PFSK-1 (cell line): ENCODE results near the gene SV2C.

Source experiments
- POLR2AphosphoS5 ChIP-seq: IDR thresholded peaks from 2 replicates; pipeline ENCODE4 v1.6.1; 2012; ENCODE audit warnings: low read depth, mild to moderate bottlenecking, control low read depth, low read length, moderate library complexity
- SIN3A ChIP-seq: IDR thresholded peaks from 2 replicates; pipeline ENCODE4 v1.6.1; 2012; ENCODE audit warnings: mild to moderate bottlenecking, low read length, moderate library complexity, borderline replicate concordance; ENCODE audit not compliant: insufficient read depth
- TAF1 ChIP-seq: IDR thresholded peaks from 2 replicates; pipeline ENCODE4 v1.6.1; 2012; ENCODE audit warnings: low read length, control low read depth, borderline replicate concordance; ENCODE audit not compliant: insufficient read depth
- TF ChIP-seq, protein P1 (sequence below), 2 experiments: IDR thresholded peaks; 2 replicates each; pipeline versions ENCODE4 v1.6.1 to v1.8.0; 2011 to 2012; ENCODE audit warnings: low read depth in 2 of 2, low read length in 2 of 2, control low read depth in 1 of 2, inconsistent platforms in 1 of 2, mild to moderate bottlenecking in 1 of 2, moderate library complexity in 1 of 2; ENCODE audit not compliant: insufficient read depth in 1 of 2

DNA sequence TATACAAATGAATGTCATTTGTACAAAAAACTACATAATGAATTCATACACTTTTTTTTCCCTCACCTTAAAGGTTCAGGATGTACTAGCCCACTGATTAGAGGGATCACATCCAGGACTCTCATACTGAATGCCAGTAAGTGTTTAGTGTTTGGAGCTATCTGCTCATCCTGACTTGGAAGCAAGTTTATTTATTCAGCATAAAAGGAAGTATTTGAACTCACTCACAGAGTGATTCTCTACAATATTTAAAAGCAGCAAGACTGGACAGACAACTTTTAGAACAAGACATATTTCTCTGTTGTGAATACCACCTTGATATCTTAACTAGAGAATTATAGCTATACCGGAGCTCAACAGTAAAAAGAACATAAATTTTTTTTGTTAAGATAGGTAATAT is 305.1 kb downstream of the SV2C start:
- no peak for TF ChIP-seq POLR2AphosphoS5
- TF ChIP-seq SIN3A = no peak
- TF ChIP-seq, protein P1, sequence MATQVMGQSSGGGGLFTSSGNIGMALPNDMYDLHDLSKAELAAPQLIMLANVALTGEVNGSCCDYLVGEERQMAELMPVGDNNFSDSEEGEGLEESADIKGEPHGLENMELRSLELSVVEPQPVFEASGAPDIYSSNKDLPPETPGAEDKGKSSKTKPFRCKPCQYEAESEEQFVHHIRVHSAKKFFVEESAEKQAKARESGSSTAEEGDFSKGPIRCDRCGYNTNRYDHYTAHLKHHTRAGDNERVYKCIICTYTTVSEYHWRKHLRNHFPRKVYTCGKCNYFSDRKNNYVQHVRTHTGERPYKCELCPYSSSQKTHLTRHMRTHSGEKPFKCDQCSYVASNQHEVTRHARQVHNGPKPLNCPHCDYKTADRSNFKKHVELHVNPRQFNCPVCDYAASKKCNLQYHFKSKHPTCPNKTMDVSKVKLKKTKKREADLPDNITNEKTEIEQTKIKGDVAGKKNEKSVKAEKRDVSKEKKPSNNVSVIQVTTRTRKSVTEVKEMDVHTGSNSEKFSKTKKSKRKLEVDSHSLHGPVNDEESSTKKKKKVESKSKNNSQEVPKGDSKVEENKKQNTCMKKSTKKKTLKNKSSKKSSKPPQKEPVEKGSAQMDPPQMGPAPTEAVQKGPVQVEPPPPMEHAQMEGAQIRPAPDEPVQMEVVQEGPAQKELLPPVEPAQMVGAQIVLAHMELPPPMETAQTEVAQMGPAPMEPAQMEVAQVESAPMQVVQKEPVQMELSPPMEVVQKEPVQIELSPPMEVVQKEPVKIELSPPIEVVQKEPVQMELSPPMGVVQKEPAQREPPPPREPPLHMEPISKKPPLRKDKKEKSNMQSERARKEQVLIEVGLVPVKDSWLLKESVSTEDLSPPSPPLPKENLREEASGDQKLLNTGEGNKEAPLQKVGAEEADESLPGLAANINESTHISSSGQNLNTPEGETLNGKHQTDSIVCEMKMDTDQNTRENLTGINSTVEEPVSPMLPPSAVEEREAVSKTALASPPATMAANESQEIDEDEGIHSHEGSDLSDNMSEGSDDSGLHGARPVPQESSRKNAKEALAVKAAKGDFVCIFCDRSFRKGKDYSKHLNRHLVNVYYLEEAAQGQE (IDR thresholded peaks at IDR 0.05; ENCODE audit: insufficient read depth in 1 of 2, low read depth in 2 of 2, low read length in 2 of 2) = no peak
- no peak for TF ChIP-seq TAF1
